SK-N-SH (cell line): ENCODE results near the gene LUC7L3. TPM values are rescaled to one million over a fixed set of nuclear protein-coding genes. Genes with fewer than 3 reads are reported as not detected.

ENCODE experiments used
- CTCF ChIA-PET: fragments of 300-600, 350-600 bp; formaldehyde crosslinking; extraction: SDS; loops from one replicate; lab custom pipeline; 2021; lab: Yijun Ruan, JAX
- POLR2A ChIA-PET: fragments of 350-600 bp; sonication (Branson Sonifier 250); formaldehyde crosslinking; extraction: SDS; loops from one replicate; lab custom pipeline; 2020; ENCODE audit warnings: antibody characterized with exemption, inconsistent platforms; lab: Yijun Ruan, JAX
- DNase-seq: peaks from one replicate; pipeline ENCODE4 v3.0.0; 2012
- H2AFZ ChIP-seq: fragments of 200-600 bp; sonication (generic); 2 replicates; pipeline ENCODE4 v1.8.1; 2016; ENCODE audit warnings: antibody characterized with exemption, mild to moderate bottlenecking, low read depth
- H3F3A ChIP-seq: fragments of 200-600 bp; sonication (generic); replicated peaks from 2 replicates; pipeline ENCODE3; 2016; ENCODE audit warnings: antibody characterized with exemption, mild to moderate bottlenecking; ENCODE audit not compliant: insufficient read depth
- H3K27ac ChIP-seq, 2 experiments: fragments of 200-500 bp in 1 of 2; fragments of 200-600 bp in 1 of 2; sonication (Bioruptor generic) in 1 of 2; sonication (generic), shearing (Covaris generic) in 1 of 2; 2 replicates each; pipeline versions ENCODE4 v1.5.1 to v1.6.1; 2014 to 2016; ENCODE audit warnings: low read depth in 2 of 2, inconsistent platforms in 1 of 2, low read length in 1 of 2, mild to moderate bottlenecking in 1 of 2, mixed read lengths in 1 of 2
- H3K27me3 ChIP-seq: fragments of 200-600 bp; sonication (generic), shearing (Covaris generic); 2 replicates; pipeline ENCODE4 v1.6.1; 2016; ENCODE audit warnings: mixed run types; ENCODE audit not compliant: insufficient read depth
- H3K36me3 ChIP-seq, 2 experiments: fragments of 200-500 bp in 1 of 2; fragments of 200-600 bp in 1 of 2; sonication (Bioruptor generic) in 1 of 2; sonication (generic) in 1 of 2; replicated peaks in 1 of 2; 2 replicates each; pipeline versions ENCODE3 to v1.5.1; 2014 to 2016; ENCODE audit warnings: low read length in 1 of 2, mild to moderate bottlenecking in 1 of 2; ENCODE audit not compliant: insufficient read depth in 2 of 2, control insufficient read depth in 1 of 2
- H3K4me1 ChIP-seq, 2 experiments: fragments of 200-500 bp in 1 of 2; fragments of 200-600 bp in 1 of 2; sonication (Bioruptor generic) in 1 of 2; sonication (generic), shearing (Covaris generic) in 1 of 2; 2 replicates each; pipeline versions ENCODE4 v1.5.1 to v1.6.1; 2014 to 2016; ENCODE audit warnings: low read depth in 1 of 2, low read length in 1 of 2, mixed run types in 1 of 2; ENCODE audit not compliant: insufficient read depth in 2 of 2, control insufficient read depth in 1 of 2
- H3K4me2 ChIP-seq: fragments of 200-600 bp; sonication (generic), shearing (Covaris generic); 2 replicates; pipeline ENCODE4 v1.6.1; 2017; ENCODE audit warnings: mixed run types
- H3K4me3 ChIP-seq, 2 experiments: fragments of 200-500 bp in 1 of 2; fragments of 200-600 bp in 1 of 2; sonication (Bioruptor generic) in 1 of 2; sonication (generic), shearing (Covaris generic) in 1 of 2; 2 replicates each; pipeline versions ENCODE4 v1.5.1 to v1.8.1; 2014 to 2016; ENCODE audit warnings: low read depth in 2 of 2, inconsistent platforms in 1 of 2, low read length in 1 of 2, mild to moderate bottlenecking in 1 of 2, mixed read lengths in 1 of 2, moderate library complexity in 1 of 2
- H3K79me2 ChIP-seq: fragments of 200-600 bp; sonication (generic); 2 replicates; pipeline ENCODE4 v1.8.1; 2017; ENCODE audit warnings: mild to moderate bottlenecking; ENCODE audit not compliant: insufficient read depth
- H3K9ac ChIP-seq: fragments of 200-600 bp; sonication (generic); 2 replicates; pipeline ENCODE4 v1.6.1; 2017; ENCODE audit warnings: mixed run types
- H3K9me2 ChIP-seq: fragments of 200-600 bp; sonication (generic); 2 replicates; pipeline ENCODE4 v1.6.1; 2017; ENCODE audit warnings: mixed run types
- H3K9me3 ChIP-seq: fragments of 200-600 bp; sonication (generic); 2 replicates; pipeline ENCODE4 v1.6.1; 2017; ENCODE audit warnings: mixed run types, mild to moderate bottlenecking, moderate library complexity
- H4K20me1 ChIP-seq: fragments of 200-600 bp; sonication (generic); 2 replicates; pipeline ENCODE4 v1.6.1; 2017; ENCODE audit warnings: mild to moderate bottlenecking, mixed run types; ENCODE audit not compliant: insufficient read depth
- CTCF ChIP-seq: fragments of 200-600 bp; sonication (generic); IDR thresholded peaks from 2 replicates; pipeline ENCODE4 v1.6.1; 2017; ENCODE audit warnings: antibody characterized with exemption, mild to moderate bottlenecking, moderate library complexity
- ELF1 ChIP-seq: IDR thresholded peaks from 2 replicates; pipeline ENCODE4 v1.4.0; 2012
- EP300 ChIP-seq, 2 experiments: IDR thresholded peaks; 2 replicates each; pipeline versions ENCODE4 v1.4.0 to v1.6.1; 2012; ENCODE audit warnings: borderline replicate concordance in 1 of 2, low read depth in 1 of 2, low read length in 1 of 2
- EZH2phosphoT487 ChIP-seq: fragments of 200-600 bp; sonication (generic); IDR thresholded peaks from 2 replicates; pipeline ENCODE4 v1.6.1; 2017; ENCODE audit warnings: low read depth, mixed run types, mild to moderate bottlenecking, antibody characterized with exemption, moderate library complexity, borderline replicate concordance
- FOSL2 ChIP-seq: IDR thresholded peaks from 2 replicates; pipeline ENCODE4 v1.4.0; 2012; ENCODE audit warnings: low read depth, mild to moderate bottlenecking, moderate library complexity, borderline replicate concordance
- FOXM1 ChIP-seq: IDR thresholded peaks from 2 replicates; pipeline ENCODE4 v1.4.0; 2012; ENCODE audit warnings: low read depth, mild to moderate bottlenecking
- GATA2 ChIP-seq: sonication (generic); formaldehyde crosslinking; IDR thresholded peaks from 2 replicates; pipeline ENCODE4 v1.5.0; 2020; ENCODE audit warnings: mild to moderate bottlenecking, missing genetic modification reagents
- MEF2A ChIP-seq: IDR thresholded peaks from 2 replicates; pipeline ENCODE4 v1.4.0; 2012; ENCODE audit warnings: low read depth, borderline replicate concordance
- NFIC ChIP-seq: IDR thresholded peaks from 2 replicates; pipeline ENCODE4 v1.4.0; 2012; ENCODE audit warnings: borderline replicate concordance
- NRF1 ChIP-seq: IDR thresholded peaks from 2 replicates; pipeline ENCODE4 v1.6.1; 2012; ENCODE audit warnings: low read depth, mild to moderate bottlenecking, low read length
- RFX5 ChIP-seq: IDR thresholded peaks from 2 replicates; pipeline ENCODE4 v1.6.1; 2012; ENCODE audit warnings: mild to moderate bottlenecking, improper control_type of control experiment, low read length
- SIN3A ChIP-seq: IDR thresholded peaks from 2 replicates; pipeline ENCODE4 v1.6.1; 2012; ENCODE audit warnings: low read depth, mild to moderate bottlenecking, low read length, moderate library complexity, borderline replicate concordance
- SMC3 ChIP-seq: IDR thresholded peaks from 2 replicates; pipeline ENCODE4 v1.6.1; 2012; ENCODE audit warnings: low read depth, low read length, improper control_type of control experiment
- TAF1 ChIP-seq: IDR thresholded peaks from 2 replicates; pipeline ENCODE4 v1.6.1; 2012; ENCODE audit warnings: low read depth, mild to moderate bottlenecking, low read length, moderate library complexity, borderline replicate concordance
- TCF12 ChIP-seq: IDR thresholded peaks from 2 replicates; pipeline ENCODE4 v1.4.0; 2012
- USF2 ChIP-seq: fragments of 150-350 bp; IDR thresholded peaks from 2 replicates; pipeline ENCODE4 v1.6.1; 2017; ENCODE audit warnings: antibody characterized with exemption, low read length, low read depth, borderline replicate concordance
- YY1 ChIP-seq: IDR thresholded peaks from 2 replicates; pipeline ENCODE4 v1.4.0; 2012; ENCODE audit warnings: low read depth, mild to moderate bottlenecking
- WGBS: methylation state at CpG from one replicate; pipeline ENCODE4 v1.1.6; 2017; ENCODE audit warnings: low lambda C conversion rate; 5-methylcytosine and 5-hydroxymethylcytosine counted together
- polyA plus RNA-seq, 3 experiments: library from polyadenylated mRNA; depleted of rRNA; stranded (reverse); fragments of >200 nt; gene quantifications; 2 replicates each; pipeline ENCODE4 v1.2.3, GENCODE V29; 2012

Gene LUC7L3
- polyA plus RNA-seq, 1 of the 3 experiments (the other 2 are of a cell fraction): 154 TPM

- no peak for TF ChIP-seq EZH2phosphoT487
- TF ChIP-seq GATA2 (CRISPR knock-in tag): no peak
- no peak for TF ChIP-seq TCF12
- no peak for TF ChIP-seq EP300 (IDR thresholded peaks at IDR 0.05; ENCODE audit: borderline replicate concordance in 1 of 2, low read depth in 1 of 2, low read length in 1 of 2)
- TF ChIP-seq SIN3A: no peak
- no peak for TF ChIP-seq USF2
Measured at GRCh38 chr17:50758524-50758923, 39.1 kb downstream of the LUC7L3 start (continued).

- DNase-seq: no peak
- ChIA-PET POLR2A (interaction anchor here (0.7 kb wide), 1 partner anchor 207 kb away, joined by 3 read pairs; no protein-coding TSS in a partner anchor), CTCF (interaction anchor here (0.9 to 1.9 kb wide), 3 partner anchors 24 to 208 kb away, joined by 4 to 5 read pairs (median 4); no protein-coding TSS in a partner anchor)
- Histone ChIP-seq H3K27me3 (no peaks in the 10 kb centered on the region), H3F3A (peaks cover 27% of the 10 kb centered on the region), H3K9ac (no peak overlapping the region), H3K27ac (no peak overlapping the region), H2AFZ (no peak overlapping the region), H3K4me3 (no peak overlapping the region), H4K20me1 (no peaks in the 10 kb centered on the region), H3K79me2 (no peaks in the 10 kb centered on the region), H3K9me3 (no peaks in the 10 kb centered on the region), H3K36me3 (peaks cover 18 to 23% of the 10 kb centered on the region in 2 experiments), H3K4me1 (peaks cover 0 to 6% of the 10 kb centered on the region in 2 experiments; a peak in 1 of 4 replicates), H3K4me2 (no peak overlapping the region), H3K9me2 (no peaks in the 10 kb centered on the region)
- WGBS: 53% methylated on average over 9 of the region's 9 CpGs
- TF ChIP-seq ELF1 (no peak), TAF1 (no peak), TCF12 (no peak), YY1 (no peak), GATA2 (CRISPR knock-in tag) (no peak), EP300 (IDR thresholded peaks at IDR 0.05; ENCODE audit: borderline replicate concordance in 1 of 2, low read depth in 1 of 2, low read length in 1 of 2) (no peak), MEF2A (no peak), SIN3A (no peak), FOSL2 (no peak), NFIC (no peak), RFX5 (no peak), FOXM1 (no peak), CTCF (no peak), SMC3 (no peak), NRF1 (no peak)
Measured at GRCh38 chr17:50758989-50759544, 39.7 kb downstream of the LUC7L3 start.
